GM12865 (cell line): Measurements from ENCODE around the gene SUPT5H.
A peak's percentile ranks its signal among the peaks of the same experiment; 100 is the strongest.

Experiments
- DNase-seq: peaks from one replicate; pipeline ENCODE4 v3.0.0; 2010; ENCODE audit warnings: low read depth
- H3K4me3 ChIP-seq: 2 replicates; pipeline ENCODE4 v1.5.1; 2011; ENCODE audit warnings: mild to moderate bottlenecking, low read depth, low read length, control low read depth
- TF ChIP-seq, protein P1 (sequence below): IDR thresholded peaks from 2 replicates; pipeline ENCODE4 v1.5.1; 2011; ENCODE audit warnings: low read length, control low read depth, low read depth, inconsistent platforms; ENCODE audit not compliant: insufficient read depth; ENCODE audit errors: missing control alignments

Gene SUPT5H

DNA sequence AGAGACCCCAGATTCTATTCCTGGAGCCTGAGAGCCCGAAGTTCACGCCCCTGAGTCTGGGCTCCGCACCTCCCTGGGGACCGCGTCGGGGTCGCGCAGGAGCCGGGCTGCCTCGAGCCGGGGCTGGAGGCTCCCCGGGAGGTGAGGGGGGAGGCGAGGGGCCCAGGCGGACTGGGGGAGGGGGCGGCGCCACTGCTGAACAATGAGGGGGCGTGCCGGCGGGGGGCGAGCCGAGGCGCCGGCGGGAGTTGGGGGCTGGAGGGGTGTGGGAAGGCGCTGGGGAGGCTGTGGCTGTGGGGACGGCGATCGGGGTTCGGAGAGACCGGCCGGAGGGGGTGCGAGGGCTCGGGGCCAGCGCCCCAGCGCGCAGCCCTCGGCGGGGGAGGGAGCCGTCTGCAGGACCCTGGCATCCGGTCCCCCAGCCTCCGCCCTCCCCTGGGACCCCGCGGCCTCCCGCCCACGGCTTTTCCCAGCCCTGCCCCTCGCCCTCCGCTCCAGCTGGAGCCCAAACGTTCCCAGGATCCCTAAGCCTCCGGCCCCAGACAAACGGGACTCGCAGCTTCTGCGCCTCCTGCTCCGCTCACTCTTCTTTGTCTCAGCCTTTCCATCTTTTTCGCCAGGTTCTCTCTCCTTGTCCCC, 32.0 kb upstream of the SUPT5H start:
- H3K4me3 ChIP-seq = peak overlapping the region; percentile 86
- DNase-seq = peak; percentile 56
- TF ChIP-seq, protein P1, sequence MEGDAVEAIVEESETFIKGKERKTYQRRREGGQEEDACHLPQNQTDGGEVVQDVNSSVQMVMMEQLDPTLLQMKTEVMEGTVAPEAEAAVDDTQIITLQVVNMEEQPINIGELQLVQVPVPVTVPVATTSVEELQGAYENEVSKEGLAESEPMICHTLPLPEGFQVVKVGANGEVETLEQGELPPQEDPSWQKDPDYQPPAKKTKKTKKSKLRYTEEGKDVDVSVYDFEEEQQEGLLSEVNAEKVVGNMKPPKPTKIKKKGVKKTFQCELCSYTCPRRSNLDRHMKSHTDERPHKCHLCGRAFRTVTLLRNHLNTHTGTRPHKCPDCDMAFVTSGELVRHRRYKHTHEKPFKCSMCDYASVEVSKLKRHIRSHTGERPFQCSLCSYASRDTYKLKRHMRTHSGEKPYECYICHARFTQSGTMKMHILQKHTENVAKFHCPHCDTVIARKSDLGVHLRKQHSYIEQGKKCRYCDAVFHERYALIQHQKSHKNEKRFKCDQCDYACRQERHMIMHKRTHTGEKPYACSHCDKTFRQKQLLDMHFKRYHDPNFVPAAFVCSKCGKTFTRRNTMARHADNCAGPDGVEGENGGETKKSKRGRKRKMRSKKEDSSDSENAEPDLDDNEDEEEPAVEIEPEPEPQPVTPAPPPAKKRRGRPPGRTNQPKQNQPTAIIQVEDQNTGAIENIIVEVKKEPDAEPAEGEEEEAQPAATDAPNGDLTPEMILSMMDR = no peak

DNA sequence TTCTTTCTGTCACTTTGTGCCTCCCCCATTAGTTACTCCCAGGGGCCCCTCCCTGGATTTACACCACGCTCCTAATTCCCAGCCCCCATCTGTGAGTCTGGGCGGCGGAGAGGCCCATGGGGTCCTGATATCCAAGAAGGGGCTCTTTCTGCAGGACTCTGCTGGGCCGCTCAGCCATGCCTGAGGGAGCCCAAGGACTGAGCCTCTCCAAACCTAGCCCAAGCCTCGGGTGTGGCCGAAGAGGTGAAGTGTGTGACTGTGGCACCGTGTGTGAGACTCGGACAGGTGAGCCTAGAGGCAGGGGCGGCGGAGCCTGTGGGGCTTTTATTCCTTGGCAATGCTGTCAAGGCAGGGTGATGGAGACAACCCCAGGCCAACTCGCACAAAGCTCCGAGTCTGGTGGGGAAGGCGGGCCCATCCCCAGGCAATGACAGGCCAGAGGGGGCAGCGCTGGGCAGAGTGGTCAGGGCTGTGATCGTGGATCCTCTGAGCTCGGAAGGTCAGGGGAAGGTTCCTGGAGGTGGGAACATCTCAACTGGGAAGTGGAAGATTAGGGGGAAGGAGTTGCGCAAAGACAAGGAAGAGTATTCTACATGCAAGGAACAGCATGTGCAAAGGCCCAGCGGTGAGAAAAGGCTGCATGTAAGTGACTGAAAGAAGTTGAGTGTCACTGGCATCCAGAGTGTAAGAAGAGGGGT, 31.3 kb upstream of the SUPT5H start:
- H3K4me3 ChIP-seq = peak overlapping the region; percentile 86
- no peak for DNase-seq
- TF ChIP-seq, protein P1 = peak; percentile 11

DNA sequence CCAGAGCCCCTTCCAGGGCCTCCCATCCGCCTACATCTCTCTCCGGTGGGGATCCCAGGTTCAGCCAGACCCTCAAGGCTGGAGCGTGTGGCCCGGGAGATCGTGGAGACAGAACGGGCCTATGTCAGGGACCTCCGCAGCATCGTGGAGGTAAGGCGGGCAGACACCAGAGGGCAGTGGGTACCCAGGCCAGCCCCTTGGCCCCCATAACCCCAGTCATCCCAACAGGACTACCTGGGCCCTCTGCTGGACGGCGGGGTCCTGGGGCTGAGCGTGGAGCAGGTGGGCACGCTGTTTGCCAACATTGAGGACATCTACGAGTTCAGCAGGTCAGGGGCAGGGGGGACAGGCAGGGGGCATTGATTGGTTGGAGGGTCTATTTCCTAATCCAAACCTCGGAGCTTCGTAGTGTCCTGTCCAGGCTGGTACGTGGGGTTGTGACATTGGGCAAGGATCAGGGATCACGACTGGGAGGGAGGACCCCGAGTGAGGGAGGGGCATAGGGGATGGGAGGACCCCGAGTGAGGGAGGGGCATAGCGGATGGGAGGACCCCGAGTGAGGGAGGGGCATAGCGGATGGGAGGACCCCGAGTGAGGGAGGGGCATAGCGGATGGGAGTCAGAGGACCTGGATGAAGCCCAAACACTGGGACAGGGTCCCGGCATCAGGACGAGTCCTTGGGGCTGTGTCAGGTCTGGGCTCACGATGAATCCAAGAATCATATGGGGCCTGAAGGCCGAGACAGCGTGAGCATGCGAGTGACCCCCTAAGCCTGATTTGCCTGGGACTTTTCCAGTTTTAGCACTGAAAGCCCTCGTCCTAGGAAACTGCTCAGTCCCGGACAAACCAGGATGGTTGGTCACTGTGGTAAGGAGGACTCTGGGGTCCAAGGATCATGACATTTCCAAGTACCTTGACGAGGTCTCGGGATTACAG, 30.0 kb upstream of the SUPT5H start:
- no peak overlapping the region for H3K4me3 ChIP-seq
- TF ChIP-seq, protein P1 = no peak
- no peak for DNase-seq

DNA sequence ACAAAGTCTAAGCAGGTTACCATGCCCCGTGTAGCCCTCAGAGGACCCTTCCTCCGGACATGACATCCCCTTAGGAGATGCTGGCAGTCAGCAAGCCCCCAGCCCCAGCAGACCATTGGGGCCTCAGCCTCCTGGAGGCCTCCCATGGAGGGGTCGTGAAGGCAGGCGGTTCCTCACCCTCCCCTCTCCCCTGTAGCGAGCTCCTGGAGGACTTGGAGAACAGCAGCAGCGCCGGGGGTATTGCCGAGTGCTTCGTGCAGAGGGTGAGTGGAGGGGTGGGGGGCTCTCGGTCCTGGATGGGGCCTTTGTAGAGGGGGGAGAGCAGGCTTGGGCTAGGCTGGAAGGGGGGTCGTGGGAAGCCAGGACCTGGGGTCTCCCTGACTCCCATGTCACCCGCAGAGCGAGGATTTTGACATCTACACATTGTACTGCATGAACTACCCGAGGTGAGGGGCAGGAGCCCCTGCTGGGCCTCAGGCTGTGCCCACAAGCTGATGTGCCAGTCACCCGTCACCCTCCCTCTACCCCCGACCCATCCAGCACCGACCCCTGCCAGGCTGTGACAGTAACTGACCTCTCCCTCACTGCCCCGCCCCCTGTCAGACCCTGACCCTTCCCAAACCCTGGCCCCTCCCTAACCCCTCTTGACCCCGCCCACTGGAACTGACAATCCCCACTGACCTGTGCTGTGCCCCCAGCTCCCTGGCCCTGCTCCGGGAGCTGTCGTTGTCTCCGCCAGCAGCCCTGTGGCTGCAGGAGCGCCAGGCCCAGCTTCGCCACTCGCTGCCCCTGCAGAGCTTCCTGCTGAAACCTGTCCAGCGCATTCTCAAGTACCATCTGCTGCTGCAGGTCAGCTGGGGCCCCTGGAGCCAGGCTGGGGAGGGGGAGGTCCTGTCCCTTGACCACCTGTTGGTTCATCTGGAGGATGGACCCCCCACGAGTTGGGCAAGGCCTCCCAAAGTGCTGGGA, 28.9 kb upstream of the SUPT5H start:
- H3K4me3 ChIP-seq = no peak overlapping the region
- no peak for DNase-seq
- TF ChIP-seq, protein P1 = no peak

DNA sequence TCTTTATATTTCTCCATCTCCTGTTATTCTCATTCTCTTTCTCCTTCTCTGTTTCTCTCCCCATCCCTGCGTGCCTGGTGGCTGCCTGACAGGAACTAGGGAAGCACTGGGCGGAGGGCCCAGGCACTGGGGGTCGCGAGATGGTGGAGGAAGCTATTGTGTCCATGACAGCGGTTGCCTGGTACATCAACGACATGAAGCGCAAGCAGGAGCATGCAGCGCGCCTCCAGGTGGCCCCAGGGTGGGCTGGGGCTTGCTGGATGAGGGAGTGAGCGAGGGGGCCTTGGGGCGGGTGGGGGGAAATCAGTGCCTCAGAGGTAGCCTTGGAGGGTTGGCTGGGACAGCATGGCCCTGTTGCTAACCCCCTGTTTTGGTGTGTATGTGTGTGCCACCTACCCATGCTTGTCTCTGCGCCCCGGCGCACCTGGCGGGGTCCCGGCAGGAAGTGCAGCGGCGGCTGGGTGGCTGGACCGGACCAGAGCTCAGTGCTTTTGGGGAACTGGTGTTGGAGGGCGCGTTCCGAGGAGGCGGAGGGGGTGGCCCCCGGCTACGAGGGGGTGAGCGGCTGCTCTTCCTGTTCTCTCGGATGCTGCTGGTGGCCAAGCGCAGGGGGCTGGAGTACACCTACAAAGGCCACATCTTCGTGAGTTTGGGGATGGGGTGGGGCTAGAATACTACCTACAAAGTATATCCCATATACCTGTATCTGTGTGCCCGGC, 27.8 kb upstream of the SUPT5H start:
- TF ChIP-seq, protein P1 = no peak
- no peak overlapping the region for H3K4me3 ChIP-seq
- no peak for DNase-seq

DNA sequence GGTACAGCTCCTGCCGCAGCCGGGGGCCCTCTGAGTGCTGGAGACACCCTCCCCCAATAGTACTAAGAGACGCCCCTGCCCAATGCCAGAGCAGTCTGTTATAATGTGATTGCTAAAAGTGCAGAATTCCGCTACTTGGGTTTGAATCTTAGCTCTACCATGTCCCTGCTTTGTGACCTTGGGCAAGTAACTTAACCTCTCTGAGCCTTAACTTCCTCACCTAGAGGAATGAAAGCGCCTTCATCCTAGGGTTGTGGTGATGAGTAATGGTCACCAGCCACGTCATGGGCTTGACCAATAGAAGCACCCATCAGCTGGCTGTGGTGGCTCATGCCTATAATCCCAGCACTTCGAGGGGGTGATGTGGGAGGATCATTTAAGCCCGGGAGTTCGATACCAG, 26.4 kb upstream of the SUPT5H start:
- TF ChIP-seq, protein P1 = no peak
- no peak overlapping the region for H3K4me3 ChIP-seq
- no peak for DNase-seq
